ENCODE data around the gene SBF2.

GRCh38 chr11:10282117-10282516 is 11.9 kb downstream of the SBF2 start:
- TF ChIP-seq EP300 (conservative IDR thresholded peaks at IDR 0.05; ENCODE audit: poor library complexity, severe bottlenecking), result no peak
- no peak for TF ChIP-seq MXI1 (conservative IDR thresholded peaks at IDR 0.05; ENCODE audit: poor library complexity, severe bottlenecking)
- TF ChIP-seq CTCF (IDR thresholded peaks at IDR 0.05; ENCODE audit: poor library complexity, severe bottlenecking), result no peak
- TF ChIP-seq RAD21 (conservative IDR thresholded peaks at IDR 0.05), result no peak
- TF ChIP-seq POLR2AphosphoS5 (IDR thresholded peaks at IDR 0.05), result no peak
- TF ChIP-seq TAF1 (IDR thresholded peaks at IDR 0.05; ENCODE audit: low read depth), result no peak
- TF ChIP-seq REST (IDR thresholded peaks at IDR 0.05; ENCODE audit: borderline replicate concordance), result no peak
- no peak for TF ChIP-seq EZH2 (IDR thresholded peaks at IDR 0.05; ENCODE audit: borderline replicate concordance, insufficient read depth, low read length, poor library complexity, severe bottlenecking)
